HepG2 (cell line): ENCODE results near the gene ZIK1. TPM values are rescaled to one million over a fixed set of nuclear protein-coding genes. Genes with fewer than 3 reads are reported as not detected.

ENCODE experiments used
- GABPA ChIP-seq, 2 experiments: IDR thresholded peaks; 2 replicates each; pipeline ENCODE4 v1.6.1; 2011 to 2016; ENCODE audit warnings: low read depth in 2 of 2, low read length in 1 of 2, missing biosample characterization in 1 of 2, missing genetic modification characterization in 1 of 2
- GLI4 ChIP-seq: sonication (generic); formaldehyde crosslinking; IDR thresholded peaks from 2 replicates; pipeline ENCODE4 v1.5.1; 2020; ENCODE audit warnings: missing genetic modification reagents, mild to moderate bottlenecking, moderate library complexity, borderline replicate concordance
- KDM5A ChIP-seq: fragments of 200-600 bp; sonication (generic); IDR thresholded peaks from 2 replicates; pipeline ENCODE4 v1.7.0; 2018; ENCODE audit warnings: antibody characterized with exemption, mild to moderate bottlenecking, low read length, borderline replicate concordance
- KLF11 ChIP-seq: IDR thresholded peaks from 2 replicates; pipeline ENCODE4 v1.6.1; 2016; ENCODE audit warnings: missing compliant biosample characterization
- MEIS2 ChIP-seq: sonication (generic); formaldehyde crosslinking; IDR thresholded peaks from 2 replicates; pipeline ENCODE4 v1.9.0; 2021; ENCODE audit warnings: mild to moderate bottlenecking, missing genetic modification reagents
- NAIF1 ChIP-seq: sonication (generic); formaldehyde crosslinking; IDR thresholded peaks from 2 replicates; pipeline ENCODE4 v1.5.0; 2020; ENCODE audit warnings: mild to moderate bottlenecking, missing genetic modification reagents, borderline replicate concordance
- NFIB ChIP-seq: sonication (generic); formaldehyde crosslinking; IDR thresholded peaks from 2 replicates; pipeline ENCODE4 v1.9.0; 2021; ENCODE audit warnings: missing genetic modification reagents, mild to moderate bottlenecking, borderline replicate concordance
- NONO ChIP-seq, 2 experiments: fragments of 450-650 bp in 1 of 2; sonication (generic) in 1 of 2; formaldehyde crosslinking in 1 of 2; IDR thresholded peaks in 1 of 2; conservative IDR thresholded peaks in 1 of 2; 2 replicates each; pipeline versions ENCODE4 v1.6.1 to v1.8.0; 2017 to 2022; ENCODE audit warnings: mild to moderate bottlenecking in 1 of 2, missing genetic modification reagents in 1 of 2, moderate library complexity in 1 of 2
- RBAK ChIP-seq: sonication (generic); formaldehyde crosslinking; IDR thresholded peaks from 2 replicates; pipeline ENCODE4 v1.5.1; 2020; ENCODE audit warnings: mild to moderate bottlenecking, missing genetic modification reagents
- SP140L ChIP-seq: sonication (generic); formaldehyde crosslinking; IDR thresholded peaks from 2 replicates; pipeline ENCODE4 v1.4.0; 2020; ENCODE audit warnings: missing genetic modification reagents, borderline replicate concordance
- SP4 ChIP-seq: sonication (generic); formaldehyde crosslinking; IDR thresholded peaks from 2 replicates; pipeline ENCODE4 v1.8.1; 2023; ENCODE audit warnings: mild to moderate bottlenecking, missing genetic modification reagents
- TBX2 ChIP-seq: sonication (generic); formaldehyde crosslinking; IDR thresholded peaks from 2 replicates; pipeline ENCODE4 v1.5.0; 2020; ENCODE audit warnings: missing genetic modification reagents, mild to moderate bottlenecking, borderline replicate concordance
- ZNF138 ChIP-seq: sonication (generic); formaldehyde crosslinking; IDR thresholded peaks from 2 replicates; pipeline ENCODE4 v1.5.0; 2020; ENCODE audit warnings: mild to moderate bottlenecking, low read depth, missing genetic modification reagents
- ZNF224 ChIP-seq: sonication (generic); formaldehyde crosslinking; IDR thresholded peaks from 2 replicates; pipeline ENCODE4 v1.5.0; 2020; ENCODE audit warnings: mild to moderate bottlenecking, missing genetic modification reagents
- ZNF644 ChIP-seq: IDR thresholded peaks from 2 replicates; pipeline ENCODE4 v1.6.1; 2016; ENCODE audit warnings: low read depth
- ZNF878 ChIP-seq: sonication (generic); formaldehyde crosslinking; IDR thresholded peaks from 2 replicates; pipeline ENCODE4 v1.8.1; 2023; ENCODE audit warnings: mild to moderate bottlenecking, missing genetic modification reagents, moderate library complexity
- polyA plus RNA-seq, 8 experiments: library from polyadenylated mRNA; depleted of rRNA in 3 of 8; stranded (reverse) in 7 of 8; unstranded in 1 of 8; fragments of >200 nt; fragmentation: Illumina TruSeq in 4 of 8; extraction: Trizol in 4 of 8; gene quantifications; 2 replicates each; pipeline versions ENCODE4 v1.2.1 to v1.2.3, GENCODE V29; 2011 to 2016; ENCODE audit warnings: low read depth in 4 of 8, missing spikeins in 1 of 8, mixed read lengths in 1 of 8; ENCODE audit not compliant: insufficient read depth in 1 of 8
- total RNA-seq, 5 experiments: library from RNA; depleted of rRNA; stranded (reverse); fragments of >200 nt; fragmentation: Illumina TruSeq; extraction: Trizol; gene quantifications; 2 replicates each; pipeline ENCODE4 v1.2.3, GENCODE V29; 2016; ENCODE audit warnings: low read depth in 1 of 5
- TF ChIP-seq, protein P1 (sequence below): sonication (generic); formaldehyde crosslinking; IDR thresholded peaks from 2 replicates; pipeline ENCODE4 v1.9.0; 2022; ENCODE audit warnings: missing genetic modification reagents, mild to moderate bottlenecking, borderline replicate concordance
- TF ChIP-seq, protein P2 (sequence below): IDR thresholded peaks from 2 replicates; pipeline ENCODE4 v1.6.1; 2016; ENCODE audit warnings: missing genetic modification reagents, missing compliant biosample characterization
- TF ChIP-seq, protein P3 (sequence below): sonication (generic); formaldehyde crosslinking; IDR thresholded peaks from 2 replicates; pipeline ENCODE4 v1.5.0; 2020; ENCODE audit warnings: missing genetic modification reagents
- TF ChIP-seq, protein P4 (sequence below): IDR thresholded peaks from 2 replicates; pipeline ENCODE4 v1.6.1; 2016; ENCODE audit warnings: low read depth, control low read depth
- TF ChIP-seq, protein P5 (sequence below): sonication (generic); formaldehyde crosslinking; IDR thresholded peaks from 2 replicates; pipeline ENCODE4 v1.4.0; 2020; ENCODE audit warnings: missing genetic modification reagents, mild to moderate bottlenecking, borderline replicate concordance

The ZIK1 gene
- total and polyA plus RNA-seq, 2 of the 13 experiments (the other 11 are each of a cell fraction or from before 2014, with no cell fraction given) = 2.1 to 7.2 TPM

DNA sequence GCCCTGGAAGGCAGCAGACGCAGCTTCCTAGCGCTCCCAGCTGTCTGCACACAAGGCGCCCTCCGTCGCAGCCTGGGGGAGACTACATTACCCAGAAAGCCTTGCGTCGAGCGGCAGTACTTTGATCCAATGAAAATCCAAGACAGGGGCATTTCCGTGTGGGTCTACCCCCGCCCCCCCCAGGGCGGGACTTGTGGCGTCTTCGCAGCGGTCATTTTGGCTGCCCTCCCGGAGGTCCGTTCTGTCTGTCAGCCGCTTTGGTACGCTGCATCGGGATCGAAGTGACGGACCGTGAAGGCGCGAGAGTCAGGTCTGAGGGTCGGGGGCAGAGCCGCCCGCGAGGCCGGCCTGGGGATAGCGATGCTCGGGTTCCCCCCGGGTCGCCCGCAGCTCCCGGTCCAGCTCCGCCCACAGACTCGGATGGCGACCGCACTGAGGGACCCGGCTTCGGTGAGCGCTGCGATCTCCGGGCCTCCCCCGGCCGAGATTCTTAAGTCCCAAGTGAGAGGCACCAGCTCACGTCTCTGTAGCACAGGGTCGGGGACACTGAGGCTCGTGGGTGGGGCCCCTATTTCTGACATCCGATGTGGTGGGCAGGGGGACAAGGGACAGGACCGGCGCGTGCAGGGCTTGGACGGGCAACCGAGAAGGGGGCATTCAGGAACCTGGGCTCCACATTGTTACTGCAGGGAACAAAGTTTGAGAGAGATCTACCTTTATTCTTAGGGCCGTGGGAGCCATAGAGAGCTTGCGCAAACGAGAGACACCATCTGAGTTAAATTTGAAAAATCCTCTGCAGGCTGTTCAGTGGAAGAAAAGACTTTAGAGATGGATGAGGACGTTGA, 49.3 kb downstream of the ZIK1 start, which contains the start of gene ZNF211 (continued):
- TF ChIP-seq, protein P1, sequence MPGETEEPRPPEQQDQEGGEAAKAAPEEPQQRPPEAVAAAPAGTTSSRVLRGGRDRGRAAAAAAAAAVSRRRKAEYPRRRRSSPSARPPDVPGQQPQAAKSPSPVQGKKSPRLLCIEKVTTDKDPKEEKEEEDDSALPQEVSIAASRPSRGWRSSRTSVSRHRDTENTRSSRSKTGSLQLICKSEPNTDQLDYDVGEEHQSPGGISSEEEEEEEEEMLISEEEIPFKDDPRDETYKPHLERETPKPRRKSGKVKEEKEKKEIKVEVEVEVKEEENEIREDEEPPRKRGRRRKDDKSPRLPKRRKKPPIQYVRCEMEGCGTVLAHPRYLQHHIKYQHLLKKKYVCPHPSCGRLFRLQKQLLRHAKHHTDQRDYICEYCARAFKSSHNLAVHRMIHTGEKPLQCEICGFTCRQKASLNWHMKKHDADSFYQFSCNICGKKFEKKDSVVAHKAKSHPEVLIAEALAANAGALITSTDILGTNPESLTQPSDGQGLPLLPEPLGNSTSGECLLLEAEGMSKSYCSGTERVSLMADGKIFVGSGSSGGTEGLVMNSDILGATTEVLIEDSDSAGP (CRISPR knock-in tag) = peak; percentile 85; the same call in 1 of the 2 replicates
- TF ChIP-seq GLI4 (CRISPR knock-in tag) (no peak), SP4 (CRISPR knock-in tag) (peak; percentile 88), NFIB (CRISPR knock-in tag) (no peak), GABPA (IDR thresholded peaks at IDR 0.05; ENCODE audit: low read depth, low read length) (peak; percentile 79), GABPA (CRISPR knock-in tag; IDR thresholded peaks at IDR 0.05; ENCODE audit: low read depth) (peak; percentile 96), KDM5A (peak; percentile 87; the same call in 1 of the 2 replicates), MEIS2 (CRISPR knock-in tag) (no peak), ZNF224 (CRISPR knock-in tag) (no peak), SP140L (no peak), ZNF644 (CRISPR knock-in tag) (no peak), KLF11 (CRISPR knock-in tag) (0 out of 2 replicates have a peak, but pooled peaks have one; percentile 62), NAIF1 (no peak), NONO (IDR thresholded peaks at IDR 0.05) (no peak), NONO (CRISPR knock-in tag; conservative IDR thresholded peaks at IDR 0.05) (no peak), ZNF138 (CRISPR knock-in tag) (no peak), RBAK (CRISPR knock-in tag) (no peak), ZNF878 (CRISPR knock-in tag) (no peak), TBX2 (peak; percentile 42)
- TF ChIP-seq, protein P2, sequence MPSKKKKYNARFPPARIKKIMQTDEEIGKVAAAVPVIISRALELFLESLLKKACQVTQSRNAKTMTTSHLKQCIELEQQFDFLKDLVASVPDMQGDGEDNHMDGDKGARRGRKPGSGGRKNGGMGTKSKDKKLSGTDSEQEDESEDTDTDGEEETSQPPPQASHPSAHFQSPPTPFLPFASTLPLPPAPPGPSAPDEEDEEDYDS = no peak; the same call in 1 of the 2 replicates
- TF ChIP-seq, protein P3, sequence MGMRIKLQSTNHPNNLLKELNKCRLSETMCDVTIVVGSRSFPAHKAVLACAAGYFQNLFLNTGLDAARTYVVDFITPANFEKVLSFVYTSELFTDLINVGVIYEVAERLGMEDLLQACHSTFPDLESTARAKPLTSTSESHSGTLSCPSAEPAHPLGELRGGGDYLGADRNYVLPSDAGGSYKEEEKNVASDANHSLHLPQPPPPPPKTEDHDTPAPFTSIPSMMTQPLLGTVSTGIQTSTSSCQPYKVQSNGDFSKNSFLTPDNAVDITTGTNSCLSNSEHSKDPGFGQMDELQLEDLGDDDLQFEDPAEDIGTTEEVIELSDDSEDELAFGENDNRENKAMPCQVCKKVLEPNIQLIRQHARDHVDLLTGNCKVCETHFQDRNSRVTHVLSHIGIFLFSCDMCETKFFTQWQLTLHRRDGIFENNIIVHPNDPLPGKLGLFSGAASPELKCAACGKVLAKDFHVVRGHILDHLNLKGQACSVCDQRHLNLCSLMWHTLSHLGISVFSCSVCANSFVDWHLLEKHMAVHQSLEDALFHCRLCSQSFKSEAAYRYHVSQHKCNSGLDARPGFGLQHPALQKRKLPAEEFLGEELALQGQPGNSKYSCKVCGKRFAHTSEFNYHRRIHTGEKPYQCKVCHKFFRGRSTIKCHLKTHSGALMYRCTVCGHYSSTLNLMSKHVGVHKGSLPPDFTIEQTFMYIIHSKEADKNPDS = no peak
- TF ChIP-seq, protein P4, sequence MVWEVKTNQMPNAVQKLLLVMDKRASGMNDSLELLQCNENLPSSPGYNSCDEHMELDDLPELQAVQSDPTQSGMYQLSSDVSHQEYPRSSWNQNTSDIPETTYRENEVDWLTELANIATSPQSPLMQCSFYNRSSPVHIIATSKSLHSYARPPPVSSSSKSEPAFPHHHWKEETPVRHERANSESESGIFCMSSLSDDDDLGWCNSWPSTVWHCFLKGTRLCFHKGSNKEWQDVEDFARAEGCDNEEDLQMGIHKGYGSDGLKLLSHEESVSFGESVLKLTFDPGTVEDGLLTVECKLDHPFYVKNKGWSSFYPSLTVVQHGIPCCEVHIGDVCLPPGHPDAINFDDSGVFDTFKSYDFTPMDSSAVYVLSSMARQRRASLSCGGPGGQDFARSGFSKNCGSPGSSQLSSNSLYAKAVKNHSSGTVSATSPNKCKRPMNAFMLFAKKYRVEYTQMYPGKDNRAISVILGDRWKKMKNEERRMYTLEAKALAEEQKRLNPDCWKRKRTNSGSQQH = no peak
- TF ChIP-seq, protein P5, sequence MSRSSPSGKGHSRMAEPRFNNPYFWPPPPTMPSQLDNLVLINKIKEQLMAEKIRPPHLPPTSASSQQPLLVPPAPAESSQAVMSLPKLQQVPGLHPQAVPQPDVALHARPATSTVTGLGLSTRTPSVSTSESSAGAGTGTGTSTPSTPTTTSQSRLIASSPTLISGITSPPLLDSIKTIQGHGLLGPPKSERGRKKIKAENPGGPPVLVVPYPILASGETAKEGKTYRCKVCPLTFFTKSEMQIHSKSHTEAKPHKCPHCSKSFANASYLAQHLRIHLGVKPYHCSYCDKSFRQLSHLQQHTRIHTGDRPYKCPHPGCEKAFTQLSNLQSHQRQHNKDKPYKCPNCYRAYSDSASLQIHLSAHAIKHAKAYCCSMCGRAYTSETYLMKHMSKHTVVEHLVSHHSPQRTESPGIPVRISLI (CRISPR knock-in tag) = no peak
